Cortex of kidney (tissue), 1 donor: ENCODE measurements around the gene EIF1.
"Not testable (repeated sequence)": the region's sequence is repeated elsewhere in the genome, so short reads cannot be mapped to it uniquely, and the experiment has no call there.

Experiments used
- DNase-seq: peaks from one replicate; lab custom pipeline; 2025; lab: John Stamatoyannopoulos, UW

EIF1 gene

GRCh38 chr17:41655611-41656111 lies 33.0 kb upstream of the EIF1 start:
- no peak for DNase-seq

- DNase-seq: no peak
Observed at GRCh38 chr17:41656249-41657023, 32.2 kb upstream of the EIF1 start.

- DNase-seq: no peak
Observed at GRCh38 chr17:41657176-41657754, 31.4 kb upstream of the EIF1 start.

- DNase-seq: no peak
Observed at GRCh38 chr17:41657936-41658335, 30.7 kb upstream of the EIF1 start.

- no peak for DNase-seq
Observed at GRCh38 chr17:41658846-41659245, 29.8 kb upstream of the EIF1 start.

- DNase-seq: no peak
Observed at GRCh38 chr17:41659427-41660212, 29.1 kb upstream of the EIF1 start.

- DNase-seq: no peak
Observed at GRCh38 chr17:41660221-41660711, 28.4 kb upstream of the EIF1 start.

- DNase-seq: no peak
Observed at GRCh38 chr17:41663451-41664171, 25.1 kb upstream of the EIF1 start.

- DNase-seq: no peak
Observed at GRCh38 chr17:41664172-41664457, 24.6 kb upstream of the EIF1 start.

GRCh38 chr17:41664587-41665565 lies 23.8 kb upstream of the EIF1 start:
- no peak for DNase-seq

GRCh38 chr17:41665566-41666236 lies 23.0 kb upstream of the EIF1 start:
- no peak for DNase-seq

- DNase-seq: no peak
Observed at GRCh38 chr17:41666237-41666641, 22.4 kb upstream of the EIF1 start.

GRCh38 chr17:41666708-41667279 lies 21.9 kb upstream of the EIF1 start:
- no peak for DNase-seq

- no peak for DNase-seq
Observed at GRCh38 chr17:41667280-41668041, 21.2 kb upstream of the EIF1 start.

- no peak for DNase-seq
Observed at GRCh38 chr17:41672153-41672552, 16.5 kb upstream of the EIF1 start.

- not testable (repeated sequence) for DNase-seq
Observed at GRCh38 chr17:41675157-41676057, 13.3 kb upstream of the EIF1 start.

- DNase-seq: no peak
Observed at GRCh38 chr17:41676058-41676419, 12.6 kb upstream of the EIF1 start.

GRCh38 chr17:41678411-41678906 lies 10.2 kb upstream of the EIF1 start:
- DNase-seq: no peak
